GM19467 (cell line): ENCODE results near the gene FAM136A.
A peak's percentile ranks its signal among the peaks of the same experiment; 100 is the strongest.
"Not testable (repeated sequence)": the region's sequence is repeated elsewhere in the genome, so short reads cannot be mapped to it uniquely, and the experiment has no call there.

Source experiments
- ATAC-seq: cut with Tn5 transposase; IDR thresholded peaks from one replicate; pipeline ENCODE4 v1.9.1; 2021; ENCODE audit warnings: mild to moderate bottlenecking, moderate library complexity; ENCODE audit not compliant: unreplicated experiment

The FAM136A gene

DNA sequence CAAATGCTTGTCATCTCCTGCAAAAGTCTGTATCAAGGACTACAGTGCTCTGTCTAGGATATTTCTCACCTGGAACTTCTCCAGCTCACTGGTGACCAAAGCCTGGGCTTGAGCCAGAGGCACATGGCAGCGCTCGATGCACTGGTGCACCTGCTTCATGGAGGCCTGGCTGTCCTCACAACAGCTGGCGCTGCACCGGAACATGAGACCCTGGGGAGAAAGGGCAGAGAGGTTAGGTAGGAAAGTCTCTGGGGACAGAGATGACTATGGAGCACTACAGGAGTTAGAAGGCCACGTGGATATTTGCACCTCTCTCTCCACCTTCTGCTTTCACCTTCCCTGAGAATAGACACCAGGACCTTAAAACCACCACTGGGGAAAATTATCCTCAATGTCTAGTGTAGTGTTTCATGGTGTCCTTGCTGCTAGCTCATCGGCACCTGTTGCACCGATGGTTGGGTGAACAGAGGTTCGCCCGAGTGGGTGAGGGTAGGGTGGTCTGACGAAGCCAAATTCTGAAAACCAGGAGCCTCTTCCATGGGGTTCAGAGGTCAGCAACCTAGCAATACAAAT is 1.0 kb downstream of the FAM136A start:
- ATAC-seq, result no peak

DNA sequence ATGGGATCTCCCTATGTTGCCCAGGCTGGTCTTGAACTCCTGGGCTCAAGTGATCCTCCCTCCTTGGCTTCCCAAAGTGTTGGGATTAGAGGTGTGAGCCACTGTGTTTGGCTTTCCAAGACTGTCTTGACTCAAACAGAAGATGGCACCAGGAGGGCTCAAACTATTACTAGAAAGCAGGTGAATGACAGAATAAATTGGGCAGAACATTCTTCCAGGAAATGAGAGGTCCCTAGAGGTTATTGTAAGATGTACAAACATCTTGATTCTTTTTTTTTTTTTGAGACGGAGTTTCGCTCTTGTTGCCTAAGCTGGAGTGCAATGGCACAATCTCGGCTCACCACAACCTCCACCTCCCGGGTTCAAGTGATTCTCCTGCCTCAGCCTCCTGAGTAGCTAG is 4.0 kb downstream of the FAM136A start:
- not testable (repeated sequence) for ATAC-seq

GRCh38 chr2:70283500-70284191 is 18.2 kb downstream of the FAM136A start:
- no peak for ATAC-seq

DNA sequence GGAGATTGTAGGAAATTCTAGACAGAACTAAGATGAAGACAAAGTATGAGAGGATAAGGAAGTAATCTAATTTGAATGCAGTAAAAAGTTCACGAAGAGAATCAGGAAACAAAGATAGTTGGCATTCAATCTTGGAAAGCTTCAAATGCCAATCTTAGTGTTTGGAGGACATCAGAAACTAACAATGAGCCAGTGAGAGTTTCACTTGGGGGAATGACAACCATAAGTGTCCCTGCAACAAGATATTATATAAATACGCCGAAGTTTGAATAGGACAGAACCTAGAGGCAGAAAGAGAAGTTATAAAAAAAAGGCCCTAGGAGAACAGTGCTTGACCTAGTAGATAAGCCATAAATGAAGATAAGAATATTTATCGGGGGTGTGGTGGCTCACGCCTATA is 19.4 kb downstream of the FAM136A start:
- ATAC-seq, result no peak

DNA sequence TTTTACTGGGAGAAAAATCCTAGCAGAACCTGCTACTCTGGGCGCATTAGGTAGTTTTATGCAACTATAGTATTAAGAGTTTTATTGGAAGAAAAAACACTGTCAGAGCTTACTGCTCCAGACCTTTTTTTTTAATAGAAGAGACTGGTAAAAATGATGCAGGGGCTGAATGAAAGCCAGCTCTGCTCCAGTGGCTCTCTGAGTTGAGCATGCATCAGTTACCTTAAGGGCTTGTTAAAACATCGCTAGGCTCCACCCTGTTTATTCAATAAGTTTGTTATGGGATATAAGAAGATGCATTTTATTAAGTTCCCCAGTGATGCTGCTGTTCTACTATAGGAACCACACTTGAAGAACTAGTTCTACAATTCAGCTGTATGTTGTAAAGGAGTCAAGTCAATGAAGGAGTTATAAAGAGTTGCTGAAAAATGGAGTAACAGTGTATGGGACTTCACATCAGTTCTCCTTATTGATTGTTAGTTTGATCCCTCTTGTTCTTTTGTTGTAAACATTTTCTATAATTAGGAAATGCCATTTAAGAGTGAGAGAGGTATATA is 21.5 kb downstream of the FAM136A start:
- ATAC-seq, result no peak

GRCh38 chr2:70270323-70270722 is 31.5 kb downstream of the FAM136A start:
- no peak for ATAC-seq

DNA sequence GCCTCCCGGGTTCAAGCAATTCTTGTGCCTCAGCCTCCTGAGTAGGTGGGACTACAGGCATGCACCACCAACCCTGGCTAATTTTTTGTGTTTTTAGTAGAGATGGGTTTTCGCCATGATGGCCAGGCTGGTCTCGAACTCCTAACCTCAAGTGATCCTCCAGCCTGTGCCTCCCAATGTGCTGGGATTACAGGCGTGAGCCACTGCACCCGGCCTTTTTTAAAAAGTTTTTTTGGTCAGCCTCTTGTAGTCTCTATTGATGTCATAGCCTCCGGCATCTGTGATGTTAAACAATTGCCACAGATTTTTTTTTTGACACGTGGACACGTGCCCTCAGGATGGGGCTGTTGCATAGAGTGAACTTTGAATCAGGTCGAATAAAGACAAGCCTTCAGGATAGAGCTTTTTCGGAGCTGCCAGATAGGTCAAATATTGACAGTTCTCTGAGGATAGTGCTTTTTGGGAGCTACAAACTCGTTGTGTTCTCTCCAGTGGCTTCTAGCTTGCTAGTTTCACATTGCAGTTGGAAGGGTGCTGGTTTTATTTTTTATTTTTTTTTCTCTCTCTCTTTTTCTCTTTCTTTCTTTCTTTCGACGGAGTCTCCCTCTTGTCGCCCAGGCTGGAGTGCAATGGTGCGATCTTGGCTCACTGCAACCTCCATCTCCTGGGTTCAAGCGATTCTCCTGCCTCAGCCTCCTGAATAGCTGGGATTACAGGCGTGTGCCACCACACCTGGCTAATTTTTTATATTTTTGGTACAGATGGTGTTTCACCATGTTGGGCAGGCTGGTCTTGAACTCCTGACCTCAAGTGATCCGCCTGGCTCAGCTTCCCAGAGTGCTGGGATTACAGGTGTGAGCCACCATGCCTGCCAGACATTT is 32.2 kb downstream of the FAM136A start:
- not testable (repeated sequence) for ATAC-seq

GRCh38 chr2:70266925-70267324 is 34.9 kb downstream of the FAM136A start:
- not testable (repeated sequence) for ATAC-seq

DNA sequence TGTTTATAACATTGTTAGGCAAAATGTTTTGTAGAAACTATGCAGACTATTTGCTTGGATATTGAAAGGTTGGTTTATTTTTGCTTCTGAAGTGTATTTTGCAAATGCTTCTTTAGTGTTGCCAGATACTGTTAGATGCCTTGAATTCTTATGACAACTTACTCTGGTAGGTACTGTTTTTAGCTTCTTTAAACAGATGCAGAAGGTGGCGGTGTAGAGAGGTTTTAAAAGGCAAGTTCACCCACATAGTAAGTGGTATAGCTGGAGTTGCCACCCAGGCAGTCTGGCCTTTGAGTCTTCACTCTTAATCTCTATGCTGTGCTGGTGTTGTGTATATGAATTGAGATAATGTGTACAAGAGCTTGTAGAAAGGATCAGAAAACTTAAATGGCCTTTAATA is 40.4 kb downstream of the FAM136A start:
- ATAC-seq, result no peak

DNA sequence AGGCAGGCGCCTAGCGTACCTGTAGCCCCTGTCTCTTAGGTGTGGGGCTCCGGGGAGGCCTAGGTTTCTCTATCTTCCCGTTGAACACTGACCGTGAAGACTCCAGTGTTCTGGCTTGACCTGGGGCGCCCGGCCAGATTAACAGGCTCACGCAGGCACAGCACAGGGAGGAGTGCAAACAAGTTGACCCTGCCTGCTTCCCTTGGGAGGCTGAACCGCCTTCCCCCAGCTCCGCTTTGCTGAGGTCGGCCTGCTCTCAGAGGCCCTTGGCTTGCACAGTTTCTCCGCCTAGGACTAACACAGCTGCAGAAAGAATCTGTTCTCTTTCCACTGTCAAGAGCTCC is 43.4 kb downstream of the FAM136A start:
- ATAC-seq, result peak; percentile 1

DNA sequence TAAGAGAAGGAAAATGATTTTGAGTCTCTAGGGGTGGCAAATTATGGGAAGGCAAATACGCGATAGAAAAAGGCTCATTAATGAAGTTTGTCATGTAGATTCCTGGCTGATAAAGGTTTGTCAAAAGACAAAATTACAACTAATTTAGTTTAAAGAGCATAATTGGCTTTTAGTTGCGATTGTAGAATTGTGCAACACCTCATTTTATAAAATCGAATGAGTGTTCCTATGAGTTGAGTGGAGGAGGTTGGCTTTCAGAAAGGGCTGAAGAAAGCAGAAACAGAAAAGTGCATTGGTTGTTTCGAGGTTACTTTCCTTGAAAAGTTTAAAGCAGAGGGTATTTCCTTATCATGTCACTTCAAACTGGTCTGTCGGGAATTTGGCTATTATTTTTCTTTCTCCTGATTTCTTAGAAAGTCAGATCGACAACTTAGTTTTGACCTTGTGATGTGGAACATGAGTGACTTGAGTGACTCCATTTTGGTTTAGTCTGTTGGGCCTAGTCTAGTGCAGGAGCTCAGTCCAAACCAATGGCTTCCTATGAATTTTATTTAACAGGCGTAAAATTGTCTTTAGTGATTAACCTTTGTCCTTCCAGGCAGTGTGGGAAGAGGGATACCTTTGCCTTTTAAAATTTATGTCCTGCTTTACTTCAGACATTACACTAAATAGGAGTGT is 46.1 kb downstream of the FAM136A start:
- ATAC-seq, result no peak

GRCh38 chr2:70250434-70250833 is 51.4 kb downstream of the FAM136A start:
- no peak for ATAC-seq

GRCh38 chr2:70248181-70248847 is 53.6 kb downstream of the FAM136A start, which contains the start of gene TIA1:
TSS of gene TIA1 (minus strand) at chr2:70248628. CDS start at chr2:70248430, 198 bp downstream.
- ATAC-seq, result peak; percentile 90

DNA sequence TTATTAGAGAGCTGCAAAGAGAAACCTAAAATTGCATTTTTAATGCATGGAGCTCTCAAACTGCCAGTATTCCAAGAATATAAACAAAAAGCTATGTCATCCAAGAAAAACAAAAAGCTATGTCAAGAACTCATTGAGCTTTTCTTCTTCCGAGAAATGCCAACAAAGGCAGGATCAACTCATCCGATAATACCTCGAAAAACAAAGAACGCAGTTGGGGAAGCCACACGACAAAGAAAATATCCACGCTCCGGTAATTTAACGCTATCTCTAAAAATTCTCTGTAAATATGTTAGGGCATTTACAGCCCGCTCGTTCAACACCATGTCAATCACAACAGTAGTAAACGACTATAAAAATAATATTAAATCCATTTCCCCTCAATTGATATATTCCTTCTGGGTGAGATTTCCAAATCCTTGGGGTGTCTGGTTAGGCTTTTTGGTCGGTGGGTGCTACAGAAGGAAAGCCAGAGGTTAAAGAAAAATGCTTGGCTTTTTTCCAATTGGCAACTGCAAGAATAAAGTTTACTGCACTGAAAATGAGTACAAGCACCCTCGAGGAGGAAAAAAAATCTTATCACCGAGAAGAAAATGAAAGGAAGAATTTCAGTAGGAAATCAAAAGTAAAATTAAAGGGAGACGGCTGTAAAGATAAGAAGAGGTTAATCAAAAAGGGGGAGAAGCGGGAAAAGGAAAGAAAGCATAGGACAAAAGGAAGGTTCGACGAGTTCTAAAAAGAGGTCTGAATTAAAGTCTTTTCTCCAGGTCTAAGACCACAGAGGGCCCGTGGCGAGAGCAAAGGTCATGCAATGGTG is 54.3 kb downstream of the FAM136A start:
- no peak for ATAC-seq
